Pancreas (tissue), 10 donors: ENCODE measurements around the gene UGT1A8. TPM values are rescaled to one million over a fixed set of nuclear protein-coding genes. Genes with fewer than 3 reads are reported as not detected.
"Not testable (repeated sequence)": the region's sequence is repeated elsewhere in the genome, so short reads cannot be mapped to it uniquely, and the experiment has no call there.

ENCODE experiments used
- ATAC-seq, 4 donors: fragments of 200-7000 bp; cut with Tn5 transposase; one replicate each; pipeline versions ENCODE4 v1.8.0 to v1.9.1; 2020; ENCODE audit warnings: mild to moderate bottlenecking in 4 of 4, moderate library complexity in 4 of 4
- DNase-seq, 6 donors: peaks; one replicate each; pipeline ENCODE4 v3.0.0-alpha.2; 2020
- FAIRE-seq: peaks from 2 replicates; lab custom pipeline; 2012; peaks lifted over from hg19 to GRCh38; lab: Jason Lieb, UNC
- H3K27ac ChIP-seq, 4 donors: fragments of 200-600 bp; sonication (generic); 1 replicate in 3 of 4; 2 replicates in 1 of 4; pipeline versions ENCODE4 v1.5.0 to v1.8.0; 2020
- H3K27me3 ChIP-seq, 4 donors: fragments of 200-600 bp; one replicate each; pipeline ENCODE4 v1.8.0; 2021
- H3K36me3 ChIP-seq, 3 donors: fragments of 200-600 bp; sonication (generic) in 1 of 3; one replicate each; pipeline versions ENCODE4 v1.5.0 to v1.8.0; 2020 to 2021
- H3K4me1 ChIP-seq, 3 donors: fragments of 200-600 bp; one replicate each; pipeline ENCODE4 v1.8.0; 2021
- H3K4me3 ChIP-seq, 4 donors: fragments of 200-600 bp; sonication (generic) in 2 of 4; one replicate each; pipeline versions ENCODE4 v1.5.0 to v1.8.0; 2020 to 2021
- H3K9me3 ChIP-seq, 4 donors: fragments of 200-600 bp; one replicate each; pipeline ENCODE4 v1.8.0; 2021
- WGBS, 2 donors: extraction: QIAGEN DNeasy Blood & Tissue Kit; methylation state at CpG; one replicate each; pipeline ENCODE4 v1.1.7; 2013; 5-methylcytosine and 5-hydroxymethylcytosine counted together
- intact Hi-C, 3 donors: fragments of 100-400 bp; cut with DNase I; formaldehyde crosslinking; loops; one replicate each; pipeline versions ENCODE4 v1.11.1 to v1.14.2; 2022
- polyA plus RNA-seq, 2 donors: library from polyadenylated mRNA; stranded (reverse); fragments of 200-250 nt; gene quantifications; one replicate each; pipeline ENCODE4 v1.2.3, GENCODE V29; 2013
- total RNA-seq, 6 donors: library from RNA; stranded (reverse); fragmentation: NEBNext Ultra II Directional in 4 of 6; extraction: Animal tissue kit (Norgen Biotek cat#: 25700) in 4 of 6; gene quantifications; one replicate each; pipeline versions ENCODE4 v1.2.1 to v1.2.4, GENCODE V29; 2021 to 2023
- TF ChIP-seq, protein P1 (sequence below), 4 donors: fragments of 200-600 bp; sonication (generic) in 3 of 4; IDR thresholded peaks; one replicate each; pipeline versions ENCODE4 v1.5.0 to v1.8.0; 2021; ENCODE audit warnings: antibody characterized with exemption in 4 of 4
- donor health status: healthy with polysubstance abuse.
- donor health status: DM: no; HTN: no; CAD: no; lungs with moderate emphysema.
- donor health status: DM: no; HTN: no; CAD: no.
- donor health status: control.
- donor health status: control.
- donor health status: Bipolar disorder and iron deficiency.
- donor health status: DM: yes; HTN: yes; CAD: no.
- donor health status: DM: no; HTN: no; CAD: no.
- donor health status: DM: no; HTN: no; CAD: no.
- donor health status: DM: yes; HTN: yes; CAD: no.

Gene UGT1A8
- total and polyA plus RNA-seq, 8 donors: 0.12 TPM; not detected in 7

DNA sequence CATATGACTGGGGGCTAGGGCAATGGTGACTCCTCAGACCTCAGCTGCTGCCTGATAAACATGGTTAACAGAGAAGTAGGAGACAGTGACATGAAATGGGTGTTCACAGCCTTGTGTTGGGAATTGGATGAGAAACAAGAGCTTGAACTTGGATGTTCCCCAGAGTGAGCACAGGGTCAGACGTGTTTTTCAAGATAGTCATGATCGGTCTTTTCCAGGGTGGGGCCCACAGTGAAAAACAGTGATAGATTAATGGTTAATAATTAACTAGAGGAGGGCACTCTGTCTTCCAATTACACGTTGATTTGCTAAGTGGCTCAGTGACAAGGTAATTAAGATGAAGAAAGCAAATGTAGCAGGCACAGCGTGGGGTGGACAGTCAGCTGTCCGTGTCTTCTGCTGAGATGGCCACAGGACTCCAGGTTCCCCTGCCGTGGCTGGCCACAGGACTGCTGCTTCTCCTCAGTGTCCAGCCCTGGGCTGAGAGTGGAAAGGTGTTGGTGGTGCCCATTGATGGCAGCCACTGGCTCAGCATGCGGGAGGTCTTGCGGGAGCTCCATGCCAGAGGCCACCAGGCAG, 111.4 kb downstream of the UGT1A8 start, which contains the start of gene UGT1A3:
TSS of gene UGT1A3 (plus strand) at position 320 of the 579 bp plus-strand sequence. CDS start at position 405, 85 bp downstream.
- no peaks in the 10 kb centered on the region for H3K36me3 ChIP-seq
- TF ChIP-seq, protein P1, sequence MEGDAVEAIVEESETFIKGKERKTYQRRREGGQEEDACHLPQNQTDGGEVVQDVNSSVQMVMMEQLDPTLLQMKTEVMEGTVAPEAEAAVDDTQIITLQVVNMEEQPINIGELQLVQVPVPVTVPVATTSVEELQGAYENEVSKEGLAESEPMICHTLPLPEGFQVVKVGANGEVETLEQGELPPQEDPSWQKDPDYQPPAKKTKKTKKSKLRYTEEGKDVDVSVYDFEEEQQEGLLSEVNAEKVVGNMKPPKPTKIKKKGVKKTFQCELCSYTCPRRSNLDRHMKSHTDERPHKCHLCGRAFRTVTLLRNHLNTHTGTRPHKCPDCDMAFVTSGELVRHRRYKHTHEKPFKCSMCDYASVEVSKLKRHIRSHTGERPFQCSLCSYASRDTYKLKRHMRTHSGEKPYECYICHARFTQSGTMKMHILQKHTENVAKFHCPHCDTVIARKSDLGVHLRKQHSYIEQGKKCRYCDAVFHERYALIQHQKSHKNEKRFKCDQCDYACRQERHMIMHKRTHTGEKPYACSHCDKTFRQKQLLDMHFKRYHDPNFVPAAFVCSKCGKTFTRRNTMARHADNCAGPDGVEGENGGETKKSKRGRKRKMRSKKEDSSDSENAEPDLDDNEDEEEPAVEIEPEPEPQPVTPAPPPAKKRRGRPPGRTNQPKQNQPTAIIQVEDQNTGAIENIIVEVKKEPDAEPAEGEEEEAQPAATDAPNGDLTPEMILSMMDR (IDR thresholded peaks at IDR 0.05): no peak
- intact Hi-C loops: no loop called here
- no peak within 1 kb of the TSS for H3K27ac ChIP-seq
- no peaks in the 10 kb centered on the region for H3K9me3 ChIP-seq
- WGBS, 2 donors: 44 to 54% methylated on average over 8 of the region's 8 CpGs
- ATAC-seq (no peak), FAIRE-seq (no peak), DNase-seq (no peak)
- no peak within 1 kb of the TSS for H3K4me3 ChIP-seq
- no peaks in the 10 kb centered on the region for H3K4me1 ChIP-seq
- no peaks in the 10 kb centered on the region for H3K27me3 ChIP-seq

DNA sequence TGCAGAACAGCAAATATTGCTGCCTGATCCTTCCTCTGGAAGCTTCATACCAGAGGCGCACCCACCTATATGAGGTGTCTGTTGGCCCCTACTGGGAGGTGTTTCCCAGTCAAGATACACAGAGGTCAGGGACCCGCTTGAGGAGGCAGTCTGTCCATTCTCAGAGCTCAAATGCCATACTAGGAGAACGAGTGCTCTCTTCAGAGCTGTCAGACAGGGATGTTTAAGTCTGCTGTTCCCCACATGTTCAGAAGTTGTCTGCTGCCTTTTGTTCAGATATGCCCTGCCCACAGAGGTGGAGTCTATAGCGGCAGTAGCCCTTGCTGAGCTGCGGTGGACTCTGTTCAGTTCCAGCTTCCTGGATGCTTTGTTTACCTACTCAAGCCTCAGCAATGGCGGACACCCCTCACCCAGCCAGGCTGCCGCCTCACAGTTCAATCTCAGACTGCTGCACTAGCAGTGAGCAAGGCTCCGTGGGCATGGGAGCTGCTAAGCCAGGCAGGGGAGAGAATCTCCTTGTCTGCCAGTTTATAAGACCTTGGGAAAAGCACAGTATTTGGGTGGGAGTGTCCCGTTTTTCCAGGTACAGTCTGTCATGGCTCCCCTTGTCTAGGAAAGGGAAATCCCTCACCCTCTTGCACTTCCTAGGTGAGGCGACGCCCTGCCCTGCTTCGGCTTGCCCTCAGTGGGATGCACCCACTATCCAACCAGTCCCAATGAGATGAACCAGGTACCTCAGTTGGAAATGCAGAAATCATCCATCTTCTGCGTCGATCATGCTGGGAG, 119.6 kb downstream of the UGT1A8 start:
- H3K4me1 ChIP-seq, H3K27me3 ChIP-seq, FAIRE-seq, H3K9me3 ChIP-seq, H3K4me3 ChIP-seq, H3K27ac ChIP-seq, ATAC-seq, intact Hi-C loops, H3K36me3 ChIP-seq, DNase-seq: not testable (repeated sequence)
- WGBS, 2 donors: 70 to 83% methylated on average over 14 of the region's 14 CpGs

DNA sequence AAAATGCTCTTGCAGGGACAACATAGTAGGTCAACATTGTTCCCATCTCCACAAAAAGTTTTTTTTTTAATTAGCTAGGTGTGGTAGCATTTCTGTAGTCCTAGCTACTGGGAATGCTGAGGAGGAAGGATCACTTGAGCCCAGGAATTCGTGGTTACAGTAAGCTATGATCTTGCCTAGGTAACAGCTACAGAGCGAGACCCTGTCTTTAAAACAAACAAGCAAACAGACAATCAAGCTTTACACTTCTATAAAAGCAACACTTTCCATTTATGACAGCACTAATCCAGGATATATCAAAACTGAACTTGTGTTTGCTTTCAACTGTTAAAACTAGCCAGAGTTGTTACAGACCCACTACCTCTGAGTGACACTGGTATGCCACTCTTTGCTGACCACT, 123.4 kb downstream of the UGT1A8 start:
- no peak for FAIRE-seq
- intact Hi-C loops: no loop called here

DNA sequence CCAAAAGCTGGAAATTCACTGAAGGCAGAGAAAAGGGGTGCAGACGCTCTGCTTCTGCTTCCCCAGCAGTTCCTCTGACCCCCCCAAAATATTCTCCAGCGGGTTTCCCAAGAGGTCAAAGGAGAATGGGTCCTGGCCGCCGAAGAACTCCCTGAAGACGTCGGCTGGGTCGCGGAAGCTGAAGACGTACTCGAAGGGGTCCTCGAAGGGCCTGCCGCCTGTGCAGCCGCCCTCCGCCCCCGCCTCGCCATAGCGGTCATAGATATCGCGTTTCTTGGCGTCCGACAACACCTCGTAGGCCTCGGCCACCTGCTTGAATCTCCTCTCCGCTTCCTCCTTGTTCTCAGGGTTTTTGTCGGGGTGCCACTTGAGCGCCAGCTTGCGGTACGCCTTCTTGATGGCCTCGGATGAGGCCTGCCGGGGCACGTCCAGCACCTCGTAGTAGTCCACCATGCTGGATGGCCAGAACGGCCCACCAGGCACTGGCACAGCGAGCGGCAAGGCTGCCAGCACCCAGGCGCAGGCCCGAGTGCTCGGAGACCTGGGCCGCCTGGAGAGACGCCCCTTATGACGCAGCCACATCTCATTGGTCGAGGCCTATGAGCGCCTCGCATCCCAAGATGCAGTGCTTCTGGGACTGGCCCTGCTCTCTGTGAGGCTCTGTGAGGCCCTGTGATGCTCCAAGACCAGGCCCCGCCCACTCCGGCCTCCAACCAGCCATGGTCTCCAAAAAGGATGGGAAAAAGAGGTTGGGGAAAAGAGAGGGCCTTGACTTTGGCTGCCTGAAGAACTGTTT, 126.2 kb downstream of the UGT1A8 start:
- DNase-seq: no peak
- FAIRE-seq: no peak
- Histone ChIP-seq H3K27me3 (no peaks in the 10 kb centered on the region), H3K9me3 (no peaks in the 10 kb centered on the region), H3K4me1 (no peaks in the 10 kb centered on the region), H3K27ac (no peak overlapping the region), H3K4me3 (no peak overlapping the region), H3K36me3 (no peaks in the 10 kb centered on the region)
- WGBS, 2 donors: 89 to 91% methylated on average over 44 to 46 of the region's 46 CpGs
- TF ChIP-seq, protein P1 (IDR thresholded peaks at IDR 0.05): no peak
- intact Hi-C loops: no loop called here
- no peak for ATAC-seq

More for the DNA sequence above, 123.4 kb downstream of the UGT1A8 start:
- 69 to 74% methylated on average over 2 of the region's 2 CpGs for WGBS, 2 donors
- H3K4me3 ChIP-seq: no peak overlapping the region
- no peaks in the 10 kb centered on the region for H3K36me3 ChIP-seq
- no peak overlapping the region for H3K27ac ChIP-seq
- no peaks in the 10 kb centered on the region for H3K4me1 ChIP-seq
- DNase-seq: no peak
- TF ChIP-seq, protein P1 (IDR thresholded peaks at IDR 0.05): no peak
- H3K9me3 ChIP-seq: no peaks in the 10 kb centered on the region
- ATAC-seq: no peak
- H3K27me3 ChIP-seq: no peaks in the 10 kb centered on the region

DNA sequence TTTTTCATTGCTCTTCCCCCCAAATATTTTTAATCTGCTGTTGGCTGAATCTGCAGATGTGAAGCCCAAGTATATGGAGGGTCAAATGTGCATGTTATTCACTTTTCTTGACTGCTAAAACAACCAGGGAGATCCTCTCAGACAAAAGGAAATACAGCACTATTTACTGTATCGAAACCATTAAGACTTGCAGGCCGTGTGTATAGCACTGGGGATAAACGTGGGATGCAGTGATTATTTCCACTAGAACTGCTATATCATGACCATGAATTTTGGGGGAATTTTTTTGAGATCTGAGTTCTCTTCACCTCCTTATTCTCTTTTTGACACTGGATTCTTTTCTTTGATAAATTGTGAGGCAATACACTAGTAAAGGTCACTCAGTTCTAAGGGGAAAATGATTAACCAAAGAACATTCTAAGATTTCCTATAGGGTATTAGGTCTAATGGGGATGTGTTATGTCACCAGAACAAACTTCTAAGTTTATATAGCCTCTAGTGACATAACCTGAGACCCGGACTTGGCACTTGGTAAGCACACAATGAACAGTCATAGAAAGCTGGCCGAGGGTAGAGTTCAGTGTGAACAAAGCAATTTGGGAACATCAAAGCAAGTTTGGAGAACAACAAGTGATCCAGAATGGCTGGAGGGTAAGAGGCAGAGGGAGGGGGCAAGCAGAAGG, 127.8 kb downstream of the UGT1A8 start:
- TF ChIP-seq, protein P1 (IDR thresholded peaks at IDR 0.05): no peak
- Histone ChIP-seq H3K4me1 (no peaks in the 10 kb centered on the region), H3K27ac (no peak overlapping the region), H3K9me3 (no peaks in the 10 kb centered on the region), H3K4me3 (no peak overlapping the region), H3K36me3 (no peaks in the 10 kb centered on the region), H3K27me3 (no peaks in the 10 kb centered on the region)
- FAIRE-seq (no peak), ATAC-seq (no peak), DNase-seq (no peak)
- WGBS, 2 donors: 57 to 62% methylated on average over 5 of the region's 5 CpGs
- intact Hi-C loops: no loop called here

DNA sequence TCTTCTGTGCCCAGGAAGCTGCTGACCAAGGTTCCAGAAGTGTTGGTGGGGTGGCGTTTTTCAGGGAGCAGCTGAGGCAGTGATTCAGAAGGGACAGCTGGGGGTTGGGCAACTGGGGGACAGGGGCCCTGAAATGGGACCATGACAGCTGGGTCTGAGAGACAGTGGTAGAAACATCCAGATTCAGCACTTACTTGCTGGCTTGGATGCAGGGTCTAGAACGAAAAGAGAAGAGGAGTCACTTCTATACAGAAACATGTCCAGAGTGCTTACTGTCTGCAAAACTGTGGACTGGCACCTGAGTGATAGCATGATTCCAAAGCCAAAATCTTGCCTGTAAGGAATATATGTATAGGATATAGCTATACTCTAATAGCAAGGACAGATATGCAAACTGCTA, 128.4 kb downstream of the UGT1A8 start:
- intact Hi-C loops, H3K27me3 ChIP-seq, H3K4me1 ChIP-seq, ATAC-seq, H3K27ac ChIP-seq, H3K36me3 ChIP-seq, H3K4me3 ChIP-seq, DNase-seq, FAIRE-seq, H3K9me3 ChIP-seq: not testable (repeated sequence)
- 52 to 57% methylated on average over 2 of the region's 2 CpGs for WGBS, 2 donors
